Activated CD8-positive, alpha-beta memory T cell treated with anti-CD3 and anti-CD28 coated beads for 1 hour (primary cell): ENCODE measurements around the gene TAL2.
"Not testable (repeated sequence)": the region's sequence is repeated elsewhere in the genome, so short reads cannot be mapped to it uniquely, and the experiment has no call there.

Experiments used
- DNase-seq, 2 donors: peaks; one replicate each; pipeline ENCODE4 v3.0.0-alpha.2; 2020; ENCODE audit warnings: low read depth in 1 of 2; ENCODE audit errors: extremely low read depth in 1 of 2

Gene TAL2

DNA sequence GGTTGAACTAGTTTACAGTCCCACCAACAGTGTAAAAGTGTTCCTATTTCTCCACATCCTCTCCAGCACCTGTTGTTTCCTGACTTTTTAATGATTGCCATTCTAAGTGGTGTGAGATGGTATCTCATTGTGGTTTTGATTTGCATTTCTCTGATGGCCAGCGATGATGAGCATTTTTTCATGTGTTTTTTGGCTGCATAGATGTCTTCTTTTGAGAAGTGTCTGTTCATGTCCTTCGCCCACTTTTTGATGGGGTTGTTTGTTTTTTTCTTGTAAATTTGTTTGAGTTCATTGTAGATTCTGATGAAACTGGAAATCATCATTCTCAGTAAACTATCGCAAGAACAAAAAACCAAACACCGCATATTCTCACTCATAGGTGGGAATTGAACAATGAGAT lies 41.4 kb downstream of the TAL2 start:
- DNase-seq = not testable (repeated sequence)

DNA sequence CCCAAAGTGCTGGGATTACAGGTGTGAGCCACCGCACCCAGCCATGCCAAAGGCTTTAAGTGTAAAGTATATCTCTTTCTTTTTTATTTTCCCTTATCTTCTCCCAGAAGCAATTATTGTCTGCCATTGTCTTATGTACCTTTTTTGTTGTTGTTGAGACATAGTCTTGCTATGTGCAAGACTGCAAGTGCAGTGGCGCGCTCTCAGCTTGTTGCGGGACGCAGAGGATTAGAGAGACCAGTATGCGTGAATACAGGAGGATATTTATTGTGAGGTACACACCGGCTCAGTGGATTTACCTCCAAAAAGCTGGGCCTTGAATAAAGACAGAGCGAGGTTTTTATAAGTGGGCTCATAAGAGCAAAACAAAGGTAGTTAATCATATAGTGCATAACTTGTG lies 43.9 kb downstream of the TAL2 start:
- DNase-seq = no peak

DNA sequence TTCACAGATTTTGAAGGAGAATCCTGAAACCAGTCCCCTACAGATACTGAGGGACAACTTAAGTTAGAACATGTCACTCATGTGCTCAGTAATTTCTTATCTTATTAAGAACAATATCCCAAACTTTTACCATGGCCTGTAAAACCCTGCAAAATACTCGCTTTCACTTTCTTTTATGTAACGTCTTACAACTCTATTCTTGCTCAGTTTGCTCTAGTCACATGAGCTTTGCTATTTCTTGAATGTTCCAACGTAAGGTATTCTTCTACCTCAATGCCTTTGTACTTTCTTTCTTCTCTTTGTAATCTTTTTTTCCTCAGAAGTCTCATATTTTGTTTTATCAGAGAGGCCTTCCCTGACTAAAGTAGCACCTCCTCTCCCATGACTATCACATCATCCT lies 46.1 kb downstream of the TAL2 start:
- no peak for DNase-seq

DNA sequence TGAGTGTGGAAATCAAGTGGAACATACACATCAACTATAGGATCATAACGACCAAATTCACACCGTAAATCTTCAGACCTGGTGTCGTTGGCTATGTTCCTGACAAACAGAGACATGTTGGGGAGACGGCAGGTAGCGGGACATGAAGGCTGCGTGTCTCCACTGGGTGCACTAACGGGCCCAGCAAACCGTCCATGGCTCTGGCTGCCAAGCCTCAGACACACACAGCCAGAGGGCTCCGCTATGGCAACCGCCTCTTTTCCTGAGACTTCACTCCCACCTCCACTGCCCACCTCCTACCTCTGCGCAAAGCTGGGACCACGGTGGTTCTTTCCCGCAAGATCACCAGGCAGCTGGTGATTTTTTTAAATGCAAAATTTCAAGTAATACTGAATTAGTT lies 48.4 kb downstream of the TAL2 start:
- DNase-seq = no peak

DNA sequence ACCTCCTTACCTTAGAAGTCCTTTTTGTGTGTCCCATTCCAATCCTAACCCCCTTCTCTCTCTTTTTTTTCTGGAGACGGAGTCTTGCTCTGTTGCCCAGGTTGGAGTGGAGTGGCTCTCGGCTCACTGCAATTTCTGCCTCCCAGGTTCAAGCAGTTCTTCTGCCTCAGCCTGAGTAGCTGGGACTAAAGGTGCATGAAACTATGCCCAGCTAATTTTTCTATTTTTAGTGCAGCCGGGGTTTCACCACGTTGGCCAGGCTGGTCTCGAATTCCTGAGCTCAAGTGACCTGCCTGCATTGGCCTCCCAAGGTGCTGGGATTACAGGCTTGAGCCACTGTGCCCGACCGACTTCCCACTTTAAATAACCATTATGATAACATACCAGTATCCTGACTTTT lies 49.6 kb downstream of the TAL2 start:
- no peak for DNase-seq

DNA sequence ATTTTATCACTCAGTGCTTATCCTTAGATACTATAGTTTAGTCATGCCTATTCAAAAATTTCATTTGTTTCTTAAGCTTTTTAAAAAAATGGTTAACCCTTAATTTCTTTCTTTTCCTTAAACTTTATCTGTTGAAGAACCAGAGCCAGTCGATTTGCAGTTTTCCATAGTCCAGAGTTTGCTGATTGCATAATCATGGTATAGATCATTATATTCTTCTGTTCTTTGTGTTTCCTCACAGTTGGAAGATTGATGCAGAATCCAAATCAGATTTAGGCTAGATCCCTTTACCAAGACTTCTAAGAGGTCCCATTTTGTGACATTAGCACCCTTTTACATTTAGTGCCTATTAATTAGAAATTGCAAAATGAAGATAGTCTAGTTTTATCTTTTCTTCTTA lies 50.0 kb downstream of the TAL2 start:
- DNase-seq = no peak
